K562 (cell line): Measurements from ENCODE around the gene GPR37. TPM values are rescaled to one million over a fixed set of nuclear protein-coding genes. Genes with fewer than 3 reads are reported as not detected.
A peak's percentile ranks its signal among the peaks of the same experiment; 100 is the strongest.

Source experiments
- ATAC-seq: fragments of 200-7000 bp; cut with Tn5 transposase; 3 replicates; pipeline ENCODE4 v1.9.1; 2020; ENCODE audit warnings: moderate library complexity
- BruUV-seq: library from RNA; stranded (reverse); fragments of 400-500 nt; replicated peaks from 2 replicates; lab custom pipeline; 2021; lab: Mats Ljungman, UMichigan
- CTCF ChIA-PET: fragments of 300-600 bp; formaldehyde crosslinking; extraction: SDS; loops from one replicate; lab custom pipeline; 2021; ENCODE audit warnings: low intra/inter-chr PET ratio; lab: Yijun Ruan, JAX
- POLR2A ChIA-PET: fragments of 300-600, 350-650 bp; sonication (Branson Sonifier 250); formaldehyde crosslinking; extraction: SDS; loops from one replicate; lab custom pipeline; 2021; ENCODE audit warnings: antibody characterized with exemption, inconsistent platforms; lab: Yijun Ruan, JAX
- DNase-seq, 4 experiments: peaks; one replicate each; pipeline versions ENCODE4 v3.0.0 to v3.0.0-alpha.2; 2011 to 2018; ENCODE audit warnings: low spot score in 3 of 4, mixed read lengths in 3 of 4; ENCODE audit errors: extremely low read depth in 1 of 4
- FAIRE-seq: peaks from 2 replicates; lab custom pipeline; 2011; peaks lifted over from hg19 to GRCh38; lab: Jason Lieb, UNC
- H2AFZ ChIP-seq: 2 replicates; pipeline ENCODE4 v1.6.0; 2011; ENCODE audit warnings: low read depth, low read length, control low read depth, inconsistent platforms
- H3K27ac ChIP-seq: fragments of 200-600 bp; 3 replicates; pipeline ENCODE4 v1.8.0; 2011; ENCODE audit warnings: low read depth, mild to moderate bottlenecking, control low read depth, inconsistent platforms, low read length, moderate library complexity, mixed read lengths; ENCODE audit errors: extremely low read depth
- H3K27me3 ChIP-seq, 2 experiments: fragments of 300-600 bp in 1 of 2; 2 replicates in 1 of 2; 3 replicates in 1 of 2; pipeline versions ENCODE4 v1.6.0 to v1.8.0; 2011; ENCODE audit warnings: inconsistent platforms in 2 of 2, low read length in 2 of 2, mild to moderate bottlenecking in 1 of 2, mixed read lengths in 1 of 2, moderate library complexity in 1 of 2; ENCODE audit not compliant: control insufficient read depth in 2 of 2, insufficient read depth in 2 of 2
- H3K36me3 ChIP-seq: fragments of 300-600 bp; 3 replicates; pipeline ENCODE4 v1.8.0; 2011; ENCODE audit warnings: mild to moderate bottlenecking, low read length, inconsistent platforms; ENCODE audit not compliant: control insufficient read depth, insufficient read depth
- H3K4me1 ChIP-seq, 2 experiments: fragments of 200-600 bp in 1 of 2; replicated peaks in 1 of 2; 2 replicates in 1 of 2; 3 replicates in 1 of 2; pipeline versions ENCODE4 v1.5.1 to v1.8.0; 2011; ENCODE audit warnings: inconsistent platforms in 2 of 2, low read length in 2 of 2, mild to moderate bottlenecking in 1 of 2, mixed read lengths in 1 of 2, moderate library complexity in 1 of 2; ENCODE audit not compliant: control insufficient read depth in 2 of 2, insufficient read depth in 2 of 2
- H3K4me2 ChIP-seq: 2 replicates; pipeline ENCODE4 v1.6.1; 2011; ENCODE audit warnings: low read length, control low read depth, inconsistent platforms, mixed read lengths; ENCODE audit not compliant: insufficient read depth
- H3K4me3 ChIP-seq: fragments of 200-600 bp; sonication (generic), shearing (Covaris generic); 2 replicates; pipeline ENCODE4 v1.5.1; 2016; ENCODE audit warnings: control low read depth, inconsistent platforms
- H3K79me2 ChIP-seq: fragments of 200-600 bp; 3 replicates; pipeline ENCODE4 v1.8.0; 2011; ENCODE audit warnings: low read length, inconsistent platforms; ENCODE audit not compliant: control insufficient read depth, insufficient read depth
- H3K9ac ChIP-seq, 2 experiments: 2 replicates each; pipeline versions ENCODE4 v1.6.0 to v1.6.1; 2011; ENCODE audit warnings: low read depth in 2 of 2, low read length in 2 of 2, control low read depth in 1 of 2, inconsistent platforms in 1 of 2, mild to moderate bottlenecking in 1 of 2, mixed read lengths in 1 of 2; ENCODE audit not compliant: insufficient read depth in 1 of 2
- H3K9me1 ChIP-seq: one replicate; pipeline ENCODE4 v1.6.0; 2011; ENCODE audit warnings: inconsistent platforms, mild to moderate bottlenecking, low read length, moderate library complexity; ENCODE audit not compliant: control insufficient read depth, insufficient read depth
- H3K9me3 ChIP-seq: replicated peaks from 2 replicates; pipeline ENCODE4 v1.5.1; 2011; ENCODE audit warnings: low read depth, low read length, inconsistent platforms; ENCODE audit not compliant: control insufficient read depth, insufficient read depth
- H4K20me1 ChIP-seq: replicated peaks from 2 replicates; pipeline ENCODE4 v1.6.1; 2011; ENCODE audit warnings: low read length, inconsistent platforms, mixed read lengths; ENCODE audit not compliant: control insufficient read depth, insufficient read depth
- FOXM1 ChIP-seq, 2 experiments: fragments of 450-650 bp in 1 of 2; sonication (generic) in 1 of 2; formaldehyde crosslinking in 1 of 2; IDR thresholded peaks; 2 replicates each; pipeline versions ENCODE4 v1.6.1 to v1.9.0; 2017 to 2022; ENCODE audit warnings: low read depth in 2 of 2, mild to moderate bottlenecking in 2 of 2, missing genetic modification reagents in 1 of 2, moderate library complexity in 1 of 2
- FOXP1 ChIP-seq: sonication (generic); formaldehyde crosslinking; IDR thresholded peaks from 2 replicates; pipeline ENCODE4 v1.8.0; 2022; ENCODE audit warnings: mild to moderate bottlenecking, missing genetic modification reagents
- NFE2 ChIP-seq: IDR thresholded peaks from 2 replicates; pipeline ENCODE4 v1.6.1; 2014; ENCODE audit warnings: antibody characterized with exemption, low read depth
- ZNF347 ChIP-seq: fragments of 450-650 bp; formaldehyde crosslinking; IDR thresholded peaks from 2 replicates; pipeline ENCODE4 v1.4.0; 2020; ENCODE audit warnings: low read depth, mild to moderate bottlenecking, moderate library complexity
- WGBS: fragments of 100-300 bp; shearing (Covaris generic); methylation state at CpG from one replicate; pipeline ENCODE4 v1.1.6; 2016; ENCODE audit warnings: low coverage, mixed read lengths; ENCODE audit not compliant: insufficient coverage; ENCODE audit errors: missing lambda C conversion rate; 5-methylcytosine and 5-hydroxymethylcytosine counted together
- in situ Hi-C: fragments of 300-500 bp; cut with MboI; formaldehyde crosslinking; loops from 4 replicates; pipeline ENCODE4 v1.15.0; 2018; ENCODE audit warnings: inconsistent platforms, mixed read lengths
- intact Hi-C: fragments of 100-400 bp; cut with micrococcal nuclease; formaldehyde crosslinking; loops from 2 replicates; pipeline ENCODE4 v1.14.2; 2022
- polyA plus RNA-seq, 8 experiments: library from polyadenylated mRNA; depleted of rRNA in 4 of 8; stranded (reverse) in 5 of 8; unstranded in 3 of 8; fragments of >200 nt; fragmentation: Nextera tagmentation in 2 of 8; fragmentation: Illumina TruSeq in 1 of 8; extraction: Ambion mirVana in 2 of 8; extraction: Trizol in 1 of 8; gene quantifications; 2 replicates each; pipeline versions ENCODE4 v1.2.1 to v1.2.3, GENCODE V29; 2011 to 2014; ENCODE audit warnings: inconsistent platforms in 1 of 8, missing spikeins in 1 of 8
- total RNA-seq, 7 experiments: library from RNA; depleted of rRNA in 6 of 7; stranded (reverse); fragments of >200 nt in 6 of 7; fragmentation: Illumina TruSeq in 2 of 7; extraction: Trizol in 2 of 7; gene quantifications; 2 replicates each; pipeline versions ENCODE4 v1.2.1 to v1.2.3, GENCODE V29; 2011 to 2021; ENCODE audit warnings: low replicate concordance in 1 of 7
- TF ChIP-seq, protein P1 (sequence below), 3 experiments: fragments of 200-800 bp in 1 of 3; fragments of 250-450 bp in 1 of 3; fragments of 450-650 bp in 1 of 3; sonication (Bioruptor Pico) in 1 of 3; sonication (Bioruptor generic) in 1 of 3; formaldehyde crosslinking in 1 of 3; IDR thresholded peaks; 2 replicates each; pipeline versions ENCODE4 v1.6.1 to v1.8.0; 2016 to 2022; ENCODE audit warnings: mild to moderate bottlenecking in 2 of 3, missing genetic modification characterization in 2 of 3, missing compliant biosample characterization in 1 of 3, moderate library complexity in 1 of 3
- TF ChIP-seq, protein P2 (sequence below): fragments of 250-450 bp; sonication (Bioruptor Pico); IDR thresholded peaks from 2 replicates; pipeline ENCODE4 v1.5.1; 2021; ENCODE audit warnings: mild to moderate bottlenecking
- TF ChIP-seq, protein P3 (sequence below): fragments of 450-650 bp; IDR thresholded peaks from 2 replicates; pipeline ENCODE4 v1.6.1; 2014; ENCODE audit warnings: low read depth, mild to moderate bottlenecking, moderate library complexity, borderline replicate concordance

The GPR37 gene
- total and polyA plus RNA-seq, 9 of the 15 experiments (the other 6 are each of a cell fraction or from before 2014, with no cell fraction given), result 0.03 TPM; not detected in 8

DNA sequence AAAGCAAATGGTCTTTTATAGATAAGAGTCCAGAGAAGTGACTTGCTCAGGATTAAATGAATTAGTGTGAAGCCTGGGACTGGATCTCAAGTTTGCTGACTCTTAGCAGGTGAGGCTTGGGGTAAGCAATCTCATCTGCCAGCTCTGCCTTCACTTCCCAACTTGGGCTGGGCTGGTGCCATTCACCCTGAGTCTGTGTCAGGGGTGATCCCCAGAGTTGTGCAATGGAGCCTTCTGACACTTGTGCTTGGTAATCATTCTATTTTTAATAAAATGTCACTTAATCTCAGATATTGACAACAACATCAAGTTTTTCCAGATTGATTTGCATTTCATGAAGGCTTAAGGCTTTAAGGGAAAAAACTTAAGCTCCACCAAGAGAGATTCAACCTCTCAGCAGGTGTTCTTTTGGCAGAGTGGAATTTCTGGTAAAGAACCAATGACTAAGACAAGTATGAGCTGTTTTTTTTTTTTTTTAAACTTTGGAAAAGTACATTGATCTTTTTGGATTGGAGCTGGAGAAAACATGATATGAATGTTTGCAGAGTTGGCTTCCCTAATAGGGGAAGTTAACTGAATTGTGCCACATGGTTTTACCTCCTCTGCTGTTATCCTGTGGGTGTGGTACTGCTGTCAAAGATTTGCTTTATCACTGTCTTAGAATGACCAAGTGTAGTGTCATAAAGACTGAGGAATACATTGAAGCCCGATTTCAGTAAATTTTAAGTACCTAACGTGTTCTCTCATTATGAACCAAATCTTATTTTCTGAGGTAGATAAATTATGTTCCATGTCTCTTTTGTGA lies 48.6 kb upstream of the GPR37 start:
- H3K4me3 ChIP-seq, result no peak overlapping the region
- intact Hi-C loops (no loop called here), in situ Hi-C loops (no loop called here)
- no peaks in the 10 kb centered on the region for H3K27me3 ChIP-seq
- CTCF ChIA-PET, result no interaction called here
- H3K4me1 ChIP-seq, result no peaks in the 10 kb centered on the region
- DNase-seq (no peak), ATAC-seq (peak; percentile 57; the same call in 1 of the 3 replicates), FAIRE-seq (no peak)
- no peak overlapping the region for H3K9ac ChIP-seq
- H2AFZ ChIP-seq, result no peak overlapping the region
- POLR2A ChIA-PET, result interaction anchor here (1.0 kb wide), 1 partner anchor 10 kb away, joined by 3 read pairs; no protein-coding TSS in a partner anchor
- no peak overlapping the region for H3K4me2 ChIP-seq
- WGBS, result 2% methylated on average over 2 of the region's 2 CpGs
- H3K9me3 ChIP-seq, result no peaks in the 10 kb centered on the region
- H4K20me1 ChIP-seq, result no peaks in the 10 kb centered on the region
- no peaks in the 10 kb centered on the region for H3K36me3 ChIP-seq
- no peaks in the 10 kb centered on the region for H3K9me1 ChIP-seq
- H3K79me2 ChIP-seq, result no peaks in the 10 kb centered on the region
- no TSS peak for BruUV-seq
- no peak overlapping the region for H3K27ac ChIP-seq
- TF ChIP-seq, protein P1, sequence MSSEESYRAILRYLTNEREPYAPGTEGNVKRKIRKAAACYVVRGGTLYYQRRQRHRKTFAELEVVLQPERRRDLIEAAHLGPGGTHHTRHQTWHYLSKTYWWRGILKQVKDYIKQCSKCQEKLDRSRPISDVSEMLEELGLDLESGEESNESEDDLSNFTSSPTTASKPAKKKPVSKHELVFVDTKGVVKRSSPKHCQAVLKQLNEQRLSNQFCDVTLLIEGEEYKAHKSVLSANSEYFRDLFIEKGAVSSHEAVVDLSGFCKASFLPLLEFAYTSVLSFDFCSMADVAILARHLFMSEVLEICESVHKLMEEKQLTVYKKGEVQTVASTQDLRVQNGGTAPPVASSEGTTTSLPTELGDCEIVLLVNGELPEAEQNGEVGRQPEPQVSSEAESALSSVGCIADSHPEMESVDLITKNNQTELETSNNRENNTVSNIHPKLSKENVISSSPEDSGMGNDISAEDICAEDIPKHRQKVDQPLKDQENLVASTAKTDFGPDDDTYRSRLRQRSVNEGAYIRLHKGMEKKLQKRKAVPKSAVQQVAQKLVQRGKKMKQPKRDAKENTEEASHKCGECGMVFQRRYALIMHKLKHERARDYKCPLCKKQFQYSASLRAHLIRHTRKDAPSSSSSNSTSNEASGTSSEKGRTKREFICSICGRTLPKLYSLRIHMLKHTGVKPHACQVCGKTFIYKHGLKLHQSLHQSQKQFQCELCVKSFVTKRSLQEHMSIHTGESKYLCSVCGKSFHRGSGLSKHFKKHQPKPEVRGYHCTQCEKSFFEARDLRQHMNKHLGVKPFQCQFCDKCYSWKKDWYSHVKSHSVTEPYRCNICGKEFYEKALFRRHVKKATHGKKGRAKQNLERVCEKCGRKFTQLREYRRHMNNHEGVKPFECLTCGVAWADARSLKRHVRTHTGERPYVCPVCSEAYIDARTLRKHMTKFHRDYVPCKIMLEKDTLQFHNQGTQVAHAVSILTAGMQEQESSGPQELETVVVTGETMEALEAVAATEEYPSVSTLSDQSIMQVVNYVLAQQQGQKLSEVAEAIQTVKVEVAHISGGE (CRISPR knock-in tag; IDR thresholded peaks at IDR 0.05), result peak in 1 of 3 experiments; percentile 58; a peak in 1 of 6 replicates
- TF ChIP-seq FOXM1 (IDR thresholded peaks at IDR 0.05; ENCODE audit: low read depth) (no peak), FOXM1 (CRISPR knock-in tag; IDR thresholded peaks at IDR 0.05; ENCODE audit: low read depth) (no peak), NFE2 (peak; percentile 56), ZNF347 (CRISPR knock-in tag) (no peak), FOXP1 (no peak)
- TF ChIP-seq, protein P2, sequence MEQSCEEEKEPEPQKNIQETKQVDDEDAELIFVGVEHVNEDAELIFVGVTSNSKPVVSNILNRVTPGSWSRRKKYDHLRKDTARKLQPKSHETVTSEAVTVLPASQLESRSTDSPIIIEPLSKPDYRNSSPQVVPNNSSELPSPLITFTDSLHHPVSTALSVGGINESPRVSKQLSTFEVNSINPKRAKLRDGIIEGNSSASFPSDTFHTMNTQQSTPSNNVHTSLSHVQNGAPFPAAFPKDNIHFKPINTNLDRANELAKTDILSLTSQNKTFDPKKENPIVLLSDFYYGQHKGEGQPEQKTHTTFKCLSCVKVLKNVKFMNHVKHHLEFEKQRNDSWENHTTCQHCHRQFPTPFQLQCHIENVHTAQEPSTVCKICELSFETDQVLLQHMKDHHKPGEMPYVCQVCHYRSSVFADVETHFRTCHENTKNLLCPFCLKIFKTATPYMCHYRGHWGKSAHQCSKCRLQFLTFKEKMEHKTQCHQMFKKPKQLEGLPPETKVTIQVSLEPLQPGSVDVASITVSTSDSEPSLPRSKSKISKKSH (CRISPR knock-in tag), result no peak
- TF ChIP-seq, protein P3, sequence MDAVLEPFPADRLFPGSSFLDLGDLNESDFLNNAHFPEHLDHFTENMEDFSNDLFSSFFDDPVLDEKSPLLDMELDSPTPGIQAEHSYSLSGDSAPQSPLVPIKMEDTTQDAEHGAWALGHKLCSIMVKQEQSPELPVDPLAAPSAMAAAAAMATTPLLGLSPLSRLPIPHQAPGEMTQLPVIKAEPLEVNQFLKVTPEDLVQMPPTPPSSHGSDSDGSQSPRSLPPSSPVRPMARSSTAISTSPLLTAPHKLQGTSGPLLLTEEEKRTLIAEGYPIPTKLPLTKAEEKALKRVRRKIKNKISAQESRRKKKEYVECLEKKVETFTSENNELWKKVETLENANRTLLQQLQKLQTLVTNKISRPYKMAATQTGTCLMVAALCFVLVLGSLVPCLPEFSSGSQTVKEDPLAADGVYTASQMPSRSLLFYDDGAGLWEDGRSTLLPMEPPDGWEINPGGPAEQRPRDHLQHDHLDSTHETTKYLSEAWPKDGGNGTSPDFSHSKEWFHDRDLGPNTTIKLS, result no peak
